DMS 273 (cell line): ENCODE results near the gene TMEM184B.
A peak's percentile ranks its signal among the peaks of the same experiment; 100 is the strongest.

ENCODE experiments used
- DNase-seq: peaks from one replicate; lab custom pipeline; 2025; ENCODE audit not compliant: unreplicated experiment; lab: John Stamatoyannopoulos, UW

Gene TMEM184B

DNA sequence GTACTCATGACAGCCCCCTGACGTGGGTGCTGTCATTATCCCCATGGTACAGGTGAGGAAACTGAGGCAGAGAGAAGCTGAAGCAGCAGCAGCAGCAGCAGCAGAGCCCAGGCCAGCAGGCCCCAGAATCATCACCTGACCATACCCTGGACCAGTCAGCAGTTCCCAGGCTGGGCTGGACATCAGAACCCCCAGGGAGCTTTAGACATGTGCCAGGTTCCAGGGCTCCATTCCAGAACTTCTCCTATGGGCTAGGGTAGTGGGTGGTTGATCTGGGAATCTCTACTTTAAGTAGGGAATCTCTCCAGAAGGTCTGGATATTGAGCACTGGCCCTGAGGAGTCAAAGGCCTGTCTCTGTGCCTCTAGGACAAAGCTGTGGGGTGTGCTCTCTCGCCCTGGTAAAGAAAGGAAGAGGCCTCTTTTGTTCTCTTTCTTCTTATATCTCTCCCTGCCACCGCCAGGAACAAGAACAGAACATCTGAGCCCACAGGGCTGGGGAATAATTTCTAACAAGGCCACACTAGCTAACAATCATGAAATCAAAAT is 44.4 kb downstream of the TMEM184B start:
- no peak for DNase-seq

DNA sequence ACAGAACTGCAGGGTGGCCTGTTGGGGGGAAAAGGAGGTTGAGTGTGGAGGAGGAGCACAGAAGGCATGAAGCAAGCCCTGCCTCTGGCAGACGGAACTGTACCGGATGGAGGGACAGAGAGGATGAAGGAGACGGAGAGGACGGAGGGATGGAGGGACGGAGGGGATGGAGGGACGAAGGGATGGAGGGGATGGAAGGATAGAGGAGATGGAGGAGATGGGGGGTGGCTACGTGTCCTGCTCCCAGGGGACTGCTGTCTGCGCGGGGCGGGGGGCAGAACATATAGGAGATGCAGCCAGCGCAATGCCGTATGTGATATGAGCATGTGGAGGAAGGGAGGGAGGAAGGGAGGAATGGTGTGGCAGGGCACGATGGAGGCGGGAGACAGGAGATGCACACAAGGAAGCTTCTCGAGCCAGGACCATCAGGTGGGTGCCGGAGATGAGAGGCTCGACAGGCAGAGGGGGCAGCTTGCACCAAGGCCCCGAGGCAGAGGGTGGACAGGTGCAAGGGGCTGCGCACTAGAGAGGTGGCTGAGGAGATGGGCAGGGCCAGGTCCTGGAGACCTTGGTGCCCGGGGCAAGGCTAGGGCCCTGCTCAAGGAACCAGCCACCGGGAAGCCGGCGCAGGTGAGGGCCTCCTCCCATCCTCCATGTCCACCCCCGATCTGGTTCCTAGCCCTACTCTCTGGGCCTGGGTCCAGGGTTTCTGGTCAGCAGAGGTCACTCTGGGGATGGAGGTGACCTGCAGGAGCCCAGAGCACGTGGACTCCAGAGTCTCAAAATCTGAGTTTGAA is 45.8 kb downstream of the TMEM184B start:
- no peak for DNase-seq

DNA sequence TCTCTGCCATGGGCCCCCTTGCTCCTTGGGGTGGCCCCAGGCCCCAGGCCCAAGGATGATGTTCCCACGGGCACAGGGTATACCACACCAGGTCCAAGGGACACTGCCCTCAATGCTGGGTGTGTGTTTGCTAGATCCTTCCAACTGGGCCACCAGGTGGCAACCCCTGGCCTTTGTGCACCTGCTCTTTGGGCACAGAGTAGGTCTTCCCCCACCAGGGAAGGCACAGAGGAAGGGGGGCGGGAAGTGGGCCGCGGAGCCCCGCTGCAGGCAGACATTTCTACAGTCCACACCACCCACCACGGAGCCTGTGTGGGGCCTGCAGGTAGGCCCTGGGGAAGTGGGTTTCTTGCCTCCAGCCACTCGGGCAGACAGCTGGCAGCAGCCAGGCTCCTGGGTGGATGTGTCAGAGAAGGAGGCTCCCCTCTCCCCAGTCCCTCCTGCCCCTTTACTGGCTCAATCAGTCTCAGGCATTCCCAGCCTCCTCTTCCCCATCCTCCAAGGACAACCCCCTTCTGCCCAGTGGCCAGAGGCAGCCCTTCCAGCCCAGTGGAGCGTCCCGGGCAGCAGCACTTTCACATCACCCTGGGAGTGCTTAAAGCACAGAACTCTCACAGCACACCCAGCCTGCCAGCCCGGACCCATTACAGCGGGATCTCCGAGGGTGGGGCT is 49.4 kb downstream of the TMEM184B start:
- DNase-seq = peak; percentile 21

GRCh38 chr22:38222797-38223119 is 50.1 kb downstream of the TMEM184B start:
- no peak for DNase-seq

GRCh38 chr22:38221908-38222796 is 50.7 kb downstream of the TMEM184B start:
- no peak for DNase-seq

DNA sequence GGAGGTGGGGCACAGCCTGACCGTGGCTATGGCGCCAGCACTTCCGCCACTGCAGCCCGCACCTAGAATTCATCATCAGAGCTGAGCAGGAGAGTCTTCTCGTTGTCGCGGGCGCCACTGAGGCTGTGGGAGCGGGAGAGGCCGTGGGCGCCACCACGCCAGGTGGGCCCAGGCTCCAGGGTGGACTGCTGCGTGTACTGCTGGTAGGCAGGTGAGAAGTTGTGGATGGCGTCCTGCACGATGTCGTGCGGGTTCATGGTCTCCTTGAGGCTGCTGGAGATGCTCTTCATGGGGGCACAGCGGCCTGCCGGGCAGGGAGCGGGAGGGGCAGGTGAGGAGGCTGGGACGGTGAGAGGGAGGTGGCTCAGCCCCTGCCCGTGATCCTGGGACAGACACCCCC is 51.4 kb downstream of the TMEM184B start:
- no peak for DNase-seq

DNA sequence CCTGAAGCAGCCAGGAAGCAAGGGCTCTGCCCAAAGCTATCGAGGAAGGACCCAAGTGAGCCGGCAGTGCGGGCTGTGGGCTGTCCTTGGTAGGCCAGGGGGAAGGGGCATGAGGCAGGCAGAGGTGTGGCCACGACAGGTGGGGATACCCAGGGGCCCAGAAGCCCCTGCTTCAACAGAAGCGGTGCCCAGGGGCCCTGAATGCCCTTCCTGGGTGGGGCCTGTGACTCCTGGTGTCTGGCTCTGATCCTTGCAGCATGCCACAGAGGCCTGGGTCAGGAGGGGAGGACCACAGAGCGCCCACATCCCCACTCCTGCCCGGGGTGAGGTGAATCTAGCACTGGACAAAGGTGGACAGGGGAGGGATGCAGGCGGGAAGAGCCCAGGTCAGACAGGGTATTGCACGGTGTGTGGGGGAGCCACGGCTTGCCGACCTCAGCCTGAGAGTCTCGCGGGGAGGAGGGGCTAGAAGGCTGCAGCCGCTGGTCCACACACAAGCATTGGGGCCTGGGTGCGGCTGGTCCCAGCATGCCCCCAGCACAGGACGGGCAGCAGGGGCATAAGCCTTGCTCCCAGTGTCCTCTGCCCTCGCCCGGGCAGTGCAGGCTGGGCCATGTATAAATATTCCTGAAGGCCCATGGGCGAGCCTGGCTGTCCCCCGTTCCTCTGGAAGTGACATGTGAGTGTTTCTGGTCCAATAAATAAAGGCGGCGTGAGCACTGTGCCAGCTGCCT is 52.0 kb downstream of the TMEM184B start:
- no peak for DNase-seq

DNA sequence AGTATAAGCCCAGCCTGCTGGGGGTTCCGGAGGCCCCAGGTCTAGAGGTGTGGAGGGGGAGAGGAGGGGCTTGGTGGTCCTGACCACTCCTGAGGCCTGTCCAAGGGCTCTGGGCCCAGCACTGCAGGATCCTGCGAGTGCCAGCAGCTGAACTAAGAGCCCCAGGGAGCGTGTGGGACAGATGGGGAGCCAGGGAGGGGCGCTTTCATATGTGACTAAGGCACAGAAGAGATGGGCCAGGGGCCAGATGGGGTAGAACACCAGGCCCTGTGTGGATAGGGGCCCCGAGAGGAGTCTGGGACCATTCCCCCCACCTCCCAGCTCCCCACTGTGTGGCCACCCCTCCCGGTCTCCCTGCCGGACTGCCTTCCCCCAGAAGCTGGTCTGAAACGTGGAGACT is 52.6 kb downstream of the TMEM184B start:
- DNase-seq = peak; percentile 90

DNA sequence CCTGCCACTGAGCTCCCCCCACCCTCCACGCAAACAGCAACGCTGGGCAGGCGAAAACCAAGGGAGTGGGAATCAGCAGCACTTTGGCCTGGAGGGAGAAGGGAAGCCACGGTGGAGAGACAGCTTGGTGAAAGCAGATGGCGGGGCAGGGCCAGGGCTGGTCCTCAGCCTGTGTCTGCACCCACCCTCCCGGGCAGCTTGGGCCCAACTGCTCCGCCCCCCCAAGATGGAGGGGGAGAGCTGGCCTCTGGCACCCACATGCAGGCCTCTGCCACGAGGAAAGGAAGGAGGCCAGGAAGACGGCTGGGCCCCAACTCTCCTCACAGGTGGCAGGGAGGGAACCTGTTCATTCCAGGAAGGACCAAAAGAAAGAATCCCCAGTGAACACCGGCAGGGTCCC is 53.2 kb downstream of the TMEM184B start:
- DNase-seq = peak; percentile 94

GRCh38 chr22:38218661-38219622 is 53.9 kb downstream of the TMEM184B start:
- peak; percentile 40 for DNase-seq

- DNase-seq = no peak
These were observed 57.4 kb downstream of the TMEM184B start for GRCh38 chr22:38215156-38216038.

DNA sequence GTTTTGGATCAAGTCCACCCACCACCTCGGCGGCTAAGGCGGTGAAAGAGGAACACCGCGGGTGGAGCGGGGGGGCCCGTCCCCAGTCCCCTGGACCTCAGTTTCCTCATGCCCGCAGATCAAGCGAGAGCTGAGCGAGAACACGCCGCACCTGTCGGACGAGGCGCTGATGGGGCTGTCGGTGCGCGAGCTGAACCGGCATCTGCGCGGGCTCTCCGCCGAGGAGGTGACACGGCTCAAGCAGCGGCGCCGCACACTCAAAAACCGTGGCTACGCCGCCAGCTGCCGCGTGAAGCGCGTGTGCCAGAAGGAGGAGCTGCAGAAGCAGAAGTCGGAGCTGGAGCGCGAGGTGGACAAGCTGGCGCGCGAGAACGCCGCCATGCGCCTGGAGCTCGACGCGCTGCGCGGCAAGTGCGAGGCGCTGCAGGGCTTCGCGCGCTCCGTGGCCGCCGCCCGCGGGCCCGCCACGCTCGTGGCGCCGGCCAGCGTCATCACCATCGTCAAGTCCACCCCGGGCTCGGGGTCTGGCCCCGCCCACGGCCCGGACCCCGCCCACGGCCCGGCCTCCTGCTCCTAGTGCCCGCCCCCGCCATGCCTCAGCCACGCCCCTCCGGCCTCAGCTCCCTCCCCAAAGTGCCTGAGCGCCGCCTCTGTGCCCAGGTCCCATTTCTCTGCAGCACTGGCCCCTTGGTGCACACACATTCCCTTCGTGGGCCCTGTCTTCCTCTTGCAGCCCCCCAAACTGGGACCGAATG is 58.3 kb downstream of the TMEM184B start:
- no peak for DNase-seq

DNA sequence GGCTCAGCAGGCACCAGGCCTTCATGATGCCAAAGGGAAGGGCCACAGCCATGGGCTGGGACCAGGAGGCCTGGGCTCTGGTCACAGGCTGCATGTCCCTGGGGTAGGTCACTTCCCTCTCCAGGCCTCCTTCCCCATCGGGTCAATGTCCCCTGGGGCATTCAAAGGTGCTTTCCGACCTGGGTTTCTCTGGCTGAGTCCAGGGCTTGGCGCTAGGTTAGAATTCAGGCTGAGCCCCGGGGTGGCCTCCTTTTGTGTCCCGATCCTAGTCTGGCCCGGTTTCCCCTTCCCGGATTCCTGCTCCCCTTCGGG is 58.9 kb downstream of the TMEM184B start:
- DNase-seq = no peak

GRCh38 chr22:38213319-38213989 is 59.4 kb downstream of the TMEM184B start:
- no peak for DNase-seq

DNA sequence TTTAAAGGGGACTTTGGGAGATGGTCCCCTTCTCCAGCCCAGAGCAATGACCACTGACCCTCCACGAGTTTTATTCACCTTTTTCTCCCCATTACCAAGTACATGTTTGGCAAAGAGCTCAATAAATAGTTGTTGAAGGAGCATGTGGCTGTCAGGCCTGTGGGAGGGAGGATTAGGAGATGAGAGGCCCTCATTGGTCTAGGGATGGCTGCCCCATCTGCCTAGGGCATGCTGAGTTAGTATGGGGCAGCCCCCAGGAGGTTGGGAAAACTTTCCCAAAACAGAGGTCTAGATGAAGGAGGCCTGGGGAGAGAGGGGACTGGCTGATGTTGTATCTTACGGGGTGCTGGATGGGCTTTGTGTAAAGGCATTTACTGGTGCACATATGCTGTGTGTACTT is 60.4 kb downstream of the TMEM184B start:
- peak; percentile 41 for DNase-seq

DNA sequence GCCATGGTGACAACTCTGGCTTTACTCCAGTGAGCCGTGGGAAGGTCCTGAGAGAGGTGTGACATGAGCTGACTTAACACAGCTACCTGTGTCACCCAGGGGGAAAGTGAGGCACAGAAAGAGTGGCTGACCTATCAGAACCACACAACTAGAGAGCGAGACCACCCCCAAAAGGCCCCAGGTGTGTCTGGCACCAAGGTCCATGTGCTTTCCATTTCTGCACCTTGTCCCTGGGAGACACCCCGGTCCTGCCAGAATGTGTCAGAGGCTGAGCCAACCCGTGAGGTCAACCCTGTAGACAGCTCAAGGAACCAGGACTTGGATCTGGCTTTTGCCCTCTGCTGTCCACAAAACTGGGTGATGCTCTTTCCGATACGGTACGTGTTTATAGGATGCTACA is 61.3 kb downstream of the TMEM184B start:
- no peak for DNase-seq

GRCh38 chr22:38208551-38208968 is 64.2 kb downstream of the TMEM184B start:
- no peak for DNase-seq
